ENCODE measurements around the gene LAMC3.
"Not testable (repeated sequence)": the region's sequence is repeated elsewhere in the genome, so short reads cannot be mapped to it uniquely, and the experiment has no call there.

The LAMC3 gene

GRCh38 chr9:131112374-131113154 is 103.6 kb downstream of the LAMC3 start:
- in situ Hi-C loops (cut with MboI; ENCODE audit: low sequenced_read_pairs), result no loop called here

DNA sequence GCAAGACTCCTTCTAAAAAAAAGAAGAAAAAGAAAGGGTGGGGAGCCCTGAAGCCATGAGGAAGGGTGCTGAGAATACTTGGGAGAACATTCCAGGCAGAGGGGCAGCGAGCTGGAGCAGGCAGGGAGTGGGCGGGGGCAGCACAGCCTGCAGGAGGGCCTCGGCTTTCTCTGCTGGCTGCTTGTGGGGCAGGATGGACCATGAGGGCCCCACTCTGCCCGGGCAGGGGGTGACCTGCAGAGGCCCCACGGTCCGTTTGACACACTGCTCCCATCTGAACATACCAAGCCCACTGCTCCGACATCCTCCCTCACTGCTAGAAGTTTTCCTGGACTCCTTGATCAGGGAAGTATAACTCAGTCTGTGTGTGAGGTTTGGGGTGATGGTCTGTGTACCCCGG is 104.7 kb downstream of the LAMC3 start:
- in situ Hi-C loops (cut with MboI; ENCODE audit: low sequenced_read_pairs), result no loop called here

- in situ Hi-C loops (cut with MboI; ENCODE audit: low sequenced_read_pairs), result no loop called here
Measured at GRCh38 chr9:131114084-131114535, 105.1 kb downstream of the LAMC3 start.

- in situ Hi-C loops (cut with MboI; ENCODE audit: low sequenced_read_pairs), result not testable (repeated sequence)
Measured at GRCh38 chr9:131115360-131115742, 106.4 kb downstream of the LAMC3 start.

- in situ Hi-C loops (cut with MboI; ENCODE audit: low sequenced_read_pairs), result no loop called here
Measured at GRCh38 chr9:131116281-131117120, 107.5 kb downstream of the LAMC3 start.

DNA sequence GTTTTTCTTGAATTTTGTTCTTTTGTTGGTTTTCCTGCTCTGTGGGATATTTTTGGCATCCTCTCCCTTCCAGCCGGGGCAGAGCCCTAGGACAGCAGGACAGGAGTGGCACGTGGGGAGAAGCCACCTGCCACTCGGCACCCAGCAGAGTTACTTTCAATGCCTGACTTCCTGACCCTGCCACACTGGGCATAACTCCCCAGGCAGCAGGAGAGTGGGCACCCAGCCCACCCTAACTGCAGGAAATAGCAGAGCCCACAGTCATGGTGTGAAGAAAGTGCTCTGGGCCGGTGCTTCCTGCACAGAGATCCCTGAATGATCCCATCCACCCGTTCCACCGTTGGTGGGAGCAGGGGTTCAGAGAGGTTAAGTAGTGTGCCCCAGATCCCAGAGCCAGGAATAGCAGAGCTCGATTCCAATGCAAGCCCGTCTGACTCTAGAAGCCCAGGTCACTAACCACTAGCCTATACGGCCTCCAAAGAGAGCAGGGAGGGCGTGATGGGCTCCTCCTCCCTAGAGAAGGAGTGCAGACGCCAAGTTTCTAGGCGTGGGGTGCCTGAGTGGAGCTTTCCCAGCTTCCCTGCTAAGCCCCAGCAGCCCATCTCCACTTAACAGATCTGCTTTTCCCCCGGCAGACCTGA is 108.3 kb downstream of the LAMC3 start:
- in situ Hi-C loops (cut with MboI; ENCODE audit: low sequenced_read_pairs), result no loop called here

- in situ Hi-C loops (cut with MboI; ENCODE audit: low sequenced_read_pairs), result no loop called here
Measured at GRCh38 chr9:131117762-131118145, 108.8 kb downstream of the LAMC3 start.

DNA sequence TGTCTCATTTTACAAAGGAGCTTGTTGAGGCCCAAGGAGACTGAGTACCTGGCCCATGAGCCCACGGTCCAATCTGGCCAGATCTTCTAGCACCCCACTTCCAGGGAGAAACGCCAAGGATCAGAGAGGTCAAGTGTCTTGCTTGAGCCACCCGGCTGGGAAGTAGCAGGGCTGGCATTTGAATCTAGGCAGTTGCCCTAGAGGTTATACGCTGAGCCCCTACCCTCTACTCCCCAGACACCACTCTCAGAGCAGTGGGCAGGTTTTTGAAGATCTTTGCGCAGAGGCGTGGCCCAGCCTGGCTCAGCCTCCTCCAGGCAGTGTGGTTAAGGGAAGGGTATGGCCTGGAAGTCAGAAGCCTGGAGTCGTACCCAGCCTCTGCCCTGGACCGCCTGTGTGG is 110.6 kb downstream of the LAMC3 start:
- in situ Hi-C loops (cut with MboI; ENCODE audit: low sequenced_read_pairs), result no loop called here

- in situ Hi-C loops (cut with MboI; ENCODE audit: low sequenced_read_pairs), result no loop called here
Measured at GRCh38 chr9:131120620-131121228, 111.8 kb downstream of the LAMC3 start.

- in situ Hi-C loops (cut with MboI; ENCODE audit: low sequenced_read_pairs), result no loop called here
Measured at GRCh38 chr9:131121346-131121745, 112.4 kb downstream of the LAMC3 start.

- in situ Hi-C loops (cut with MboI; ENCODE audit: low sequenced_read_pairs), result no loop called here
Measured at GRCh38 chr9:131122158-131122557, 113.2 kb downstream of the LAMC3 start.

GRCh38 chr9:131125038-131125287 is 116.0 kb downstream of the LAMC3 start:
- in situ Hi-C loops (cut with MboI; ENCODE audit: low sequenced_read_pairs), result loop anchor here (25.0 kb wide), 1 partner anchor 1212 kb away; no protein-coding TSS in a partner anchor

DNA sequence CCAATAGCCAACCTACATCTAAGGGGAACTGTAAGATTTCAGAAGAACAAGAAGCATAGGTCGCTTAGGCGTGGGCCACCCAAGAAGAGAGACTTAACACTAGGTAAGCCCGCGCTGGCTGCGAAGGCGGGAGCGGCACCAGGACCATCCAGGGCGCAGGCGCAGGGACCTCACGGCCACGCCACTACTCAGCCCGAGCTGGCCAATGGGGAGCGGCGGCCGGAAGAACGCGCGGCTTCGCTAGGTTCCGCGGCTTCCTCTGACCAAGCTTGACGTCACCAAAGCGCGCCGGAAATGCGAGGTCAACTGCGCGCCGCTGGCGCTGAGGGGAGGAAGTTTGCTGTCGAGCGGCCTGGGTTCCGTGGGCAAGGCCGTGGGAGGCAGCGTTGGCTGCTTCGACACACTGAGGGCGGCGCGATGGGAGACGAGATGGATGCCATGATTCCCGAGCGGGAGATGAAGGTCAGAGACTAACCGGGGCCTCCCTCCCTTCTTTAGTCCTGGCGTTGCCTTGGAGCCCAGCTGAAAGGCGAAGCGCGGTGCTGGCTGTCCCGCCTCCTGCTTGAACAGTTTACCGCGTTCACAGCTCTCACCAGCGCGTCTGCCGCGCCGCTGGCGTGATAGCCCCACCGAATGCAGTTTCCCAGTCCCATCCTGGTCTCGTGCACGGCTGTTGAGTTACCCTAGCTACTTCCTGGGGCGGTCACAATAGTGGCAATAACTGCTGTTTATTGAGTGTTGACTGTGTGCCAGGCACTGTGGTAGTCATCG is 116.5 kb downstream of the LAMC3 start, which contains the start of gene NUP214:
NUP214 (plus strand) TSS at position 299 of the 771 bp plus-strand sequence; CDS start at position 418, 119 bp downstream.
- in situ Hi-C loops (cut with MboI; ENCODE audit: low sequenced_read_pairs), result loop anchor here (25.0 kb wide), 1 partner anchor 1212 kb away; no protein-coding TSS in a partner anchor

DNA sequence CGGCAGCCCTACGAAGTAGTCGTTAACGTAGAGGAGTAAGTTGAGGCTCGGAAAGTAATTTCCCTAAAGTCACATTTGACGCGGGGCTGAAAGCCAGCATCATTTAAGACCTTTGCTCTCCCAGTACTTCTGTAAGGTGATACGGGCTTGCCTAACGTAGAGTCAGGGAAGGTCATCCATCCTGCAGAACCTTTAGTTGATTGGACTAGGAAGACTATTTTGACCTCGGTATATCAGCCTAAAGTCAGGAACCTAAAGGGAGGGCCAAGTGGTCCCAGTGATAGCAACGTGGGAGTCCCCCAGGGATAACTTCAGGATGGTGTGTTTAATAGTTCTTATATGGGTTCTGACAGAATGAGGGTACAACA is 117.1 kb downstream of the LAMC3 start:
- in situ Hi-C loops (cut with MboI; ENCODE audit: low sequenced_read_pairs), result loop anchor here (25.0 kb wide), 1 partner anchor 1211 kb away; no protein-coding TSS in a partner anchor

DNA sequence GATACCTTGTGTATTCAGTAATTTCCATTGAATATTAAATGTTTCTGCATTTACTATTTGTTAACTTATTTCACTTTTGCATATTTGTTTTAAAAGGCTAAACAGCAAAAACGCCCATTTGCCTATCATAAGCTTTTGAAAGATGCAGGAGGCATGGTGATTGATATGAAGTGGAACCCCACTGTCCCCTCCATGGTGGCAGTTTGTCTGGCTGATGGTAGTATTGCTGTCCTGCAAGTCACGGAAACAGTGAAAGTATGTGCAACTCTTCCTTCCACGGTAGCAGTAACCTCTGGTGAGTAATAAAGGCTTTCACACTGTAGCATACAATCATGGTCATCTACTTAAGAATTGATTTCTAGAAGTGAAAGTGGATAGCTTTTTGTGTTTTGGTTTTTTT is 120.2 kb downstream of the LAMC3 start:
- in situ Hi-C loops (cut with MboI; ENCODE audit: low sequenced_read_pairs), result loop anchor here (25.0 kb wide), 1 partner anchor 1208 kb away; no protein-coding TSS in a partner anchor

DNA sequence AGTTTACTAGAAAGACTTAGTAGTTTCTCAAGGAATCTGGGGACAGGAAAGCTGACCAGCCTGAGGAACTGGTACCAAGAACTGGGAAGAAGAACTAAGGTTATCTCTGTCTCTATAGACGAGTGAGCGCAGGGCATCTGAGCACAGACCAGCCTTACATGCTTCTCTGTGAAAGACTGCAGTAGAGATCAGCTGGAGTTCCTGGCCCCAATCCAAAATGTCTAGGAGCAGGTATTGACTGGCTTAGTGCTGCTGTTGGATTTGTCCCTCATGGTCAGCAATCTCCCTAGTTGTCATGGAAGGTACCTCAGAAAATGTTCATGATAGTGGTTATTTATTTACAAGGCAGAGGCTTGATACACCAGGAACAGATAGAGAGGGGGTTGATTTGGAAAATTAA is 129.7 kb downstream of the LAMC3 start:
- in situ Hi-C loops (cut with MboI; ENCODE audit: low sequenced_read_pairs), result loop anchor here (25.0 kb wide), 1 partner anchor 1199 kb away; no protein-coding TSS in a partner anchor

- in situ Hi-C loops (cut with MboI; ENCODE audit: low sequenced_read_pairs), result loop anchor here (25.0 kb wide), 1 partner anchor 1197 kb away; no protein-coding TSS in a partner anchor
Measured at GRCh38 chr9:131140112-131140511, 131.1 kb downstream of the LAMC3 start.

- in situ Hi-C loops (cut with MboI; ENCODE audit: low sequenced_read_pairs), result loop anchor here (25.0 kb wide), 1 partner anchor 1197 kb away; no protein-coding TSS in a partner anchor
Measured at GRCh38 chr9:131140550-131140949, 131.6 kb downstream of the LAMC3 start.

- in situ Hi-C loops (cut with MboI; ENCODE audit: low sequenced_read_pairs), result loop anchor here (25.0 kb wide), 1 partner anchor 1195 kb away; no protein-coding TSS in a partner anchor
Measured at GRCh38 chr9:131142160-131142559, 133.2 kb downstream of the LAMC3 start.

All from HL-60/S4 treated with phorbol 12-myristate 13-acetate at 8.2 ng/mL for 4 days and 3 days (cell line).